Activated CD8-positive, alpha-beta memory T cell treated with anti-CD3 and anti-CD28 coated beads for 1 hour (primary cell): ENCODE data around the gene TPM1.

Source experiments
- DNase-seq, 2 donors: peaks; one replicate each; pipeline ENCODE4 v3.0.0-alpha.2; 2020; ENCODE audit warnings: low read depth in 1 of 2; ENCODE audit errors: extremely low read depth in 1 of 2

Gene TPM1

GRCh38 chr15:63040509-63040908 is 2.0 kb upstream of the TPM1 start:
- no peak for DNase-seq

- no peak for DNase-seq
These were observed 1.6 kb upstream of the TPM1 start for GRCh38 chr15:63040954-63041353.

- no peak for DNase-seq
These were observed 1.1 kb upstream of the TPM1 start for GRCh38 chr15:63041402-63041973.

GRCh38 chr15:63042877-63043334 is 359 bp downstream of the TPM1 start:
- DNase-seq, result no peak

- DNase-seq, result no peak
These were observed 959 bp downstream of the TPM1 start for GRCh38 chr15:63043335-63044076.

- DNase-seq, result no peak
These were observed 1.6 kb downstream of the TPM1 start for GRCh38 chr15:63044077-63044644.

GRCh38 chr15:63044645-63045464 is 2.3 kb downstream of the TPM1 start:
- no peak for DNase-seq

GRCh38 chr15:63045465-63045840 is 2.9 kb downstream of the TPM1 start:
- no peak for DNase-seq

- DNase-seq, result no peak
These were observed 3.3 kb downstream of the TPM1 start for GRCh38 chr15:63045879-63046278.

GRCh38 chr15:63046917-63047760 is 4.6 kb downstream of the TPM1 start:
- DNase-seq, result no peak

GRCh38 chr15:63047792-63048114 is 5.2 kb downstream of the TPM1 start:
- DNase-seq, result no peak

- DNase-seq, result peak; percentile 54 to 77
These were observed 5.7 kb downstream of the TPM1 start for GRCh38 chr15:63048115-63048775.

GRCh38 chr15:63048776-63049665 is 6.5 kb downstream of the TPM1 start:
- peak; percentile 13 to 17 for DNase-seq

- no peak for DNase-seq
These were observed 7.3 kb downstream of the TPM1 start for GRCh38 chr15:63049783-63050371.

- DNase-seq, result no peak
These were observed 8.2 kb downstream of the TPM1 start for GRCh38 chr15:63050731-63051155.

- no peak for DNase-seq
These were observed 8.9 kb downstream of the TPM1 start for GRCh38 chr15:63051156-63052066.

- no peak for DNase-seq
These were observed 9.7 kb downstream of the TPM1 start for GRCh38 chr15:63052077-63052841.
